Measurements from ENCODE around the gene CD244.

DNA sequence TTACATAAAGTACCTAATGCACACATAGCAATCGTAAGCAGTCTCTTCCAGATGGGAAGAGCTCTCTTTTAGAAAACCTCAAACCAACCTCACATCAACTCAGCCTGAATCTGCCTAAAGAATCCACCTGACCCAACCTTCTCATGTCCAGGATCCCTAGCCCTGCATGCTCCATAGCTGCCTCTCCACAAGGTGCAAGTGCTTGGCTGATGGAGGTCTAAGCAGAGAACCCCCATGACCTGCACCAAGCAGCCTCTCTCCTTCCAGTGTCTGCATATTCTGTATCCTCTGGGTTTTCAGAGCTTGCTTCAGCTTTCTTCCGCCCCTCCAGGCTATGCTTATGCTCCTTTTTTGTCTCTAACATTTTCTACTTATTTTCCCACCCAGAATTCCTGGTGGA, 64.2 kb downstream of the CD244 start:
- no peak for TF ChIP-seq CTCF (IDR thresholded peaks at IDR 0.05)
- no peak for TF ChIP-seq POLR2A (IDR thresholded peaks at IDR 0.05)
- TF ChIP-seq EP300 (IDR thresholded peaks at IDR 0.05) = no peak

Measured in stomach (tissue), 4 donors.